ENCODE data around the gene ZNF626. TPM values are rescaled to one million over a fixed set of nuclear protein-coding genes. Genes with fewer than 3 reads are reported as not detected.
"Not testable (repeated sequence)": the region's sequence is repeated elsewhere in the genome, so short reads cannot be mapped to it uniquely, and the experiment has no call there.

ZNF626 gene
- polyA plus RNA-seq, 1 donor = 16.7 TPM

- H3K4me1 ChIP-seq (ENCODE audit: control insufficient read depth, insufficient read depth, low read length) = no peaks in the 10 kb centered on the region
- peaks cover 32% of the 10 kb centered on the region for H3K9me3 ChIP-seq (ENCODE audit: control insufficient read depth, low read depth, low read length)
Observed at GRCh38 chr19:20640023-20640422, 21.3 kb downstream of the ZNF626 start.

GRCh38 chr19:20624560-20624959 lies 36.8 kb downstream of the ZNF626 start:
- H3K27me3 ChIP-seq (ENCODE audit: control insufficient read depth, insufficient read depth, low read length); H3K4me1 ChIP-seq (ENCODE audit: control insufficient read depth, insufficient read depth, low read length); DNase-seq; H3K4me3 ChIP-seq (ENCODE audit: low read length); H3K36me3 ChIP-seq (ENCODE audit: control insufficient read depth, insufficient read depth, low read length); H3K27ac ChIP-seq (ENCODE audit: low read length): not testable (repeated sequence)
- no CpG with 5 or more reads among the region's 2 CpGs for WGBS (ENCODE audit: insufficient coverage, low lambda C conversion rate)
- peaks cover 20% of the 10 kb centered on the region for H3K9me3 ChIP-seq (ENCODE audit: control insufficient read depth, low read depth, low read length)

More at GRCh38 chr19:20640023-20640422, 21.3 kb downstream of the ZNF626 start:
- WGBS (ENCODE audit: insufficient coverage, low lambda C conversion rate) = 100% methylated on average over 2 of the region's 2 CpGs
- no peaks in the 10 kb centered on the region for H3K27me3 ChIP-seq (ENCODE audit: control insufficient read depth, insufficient read depth, low read length)
- H3K4me3 ChIP-seq (ENCODE audit: low read length) = no peak overlapping the region
- no peak overlapping the region for H3K27ac ChIP-seq (ENCODE audit: low read length)
- DNase-seq = no peak
- peaks cover 50% of the 10 kb centered on the region for H3K36me3 ChIP-seq (ENCODE audit: control insufficient read depth, insufficient read depth, low read length)

DNA sequence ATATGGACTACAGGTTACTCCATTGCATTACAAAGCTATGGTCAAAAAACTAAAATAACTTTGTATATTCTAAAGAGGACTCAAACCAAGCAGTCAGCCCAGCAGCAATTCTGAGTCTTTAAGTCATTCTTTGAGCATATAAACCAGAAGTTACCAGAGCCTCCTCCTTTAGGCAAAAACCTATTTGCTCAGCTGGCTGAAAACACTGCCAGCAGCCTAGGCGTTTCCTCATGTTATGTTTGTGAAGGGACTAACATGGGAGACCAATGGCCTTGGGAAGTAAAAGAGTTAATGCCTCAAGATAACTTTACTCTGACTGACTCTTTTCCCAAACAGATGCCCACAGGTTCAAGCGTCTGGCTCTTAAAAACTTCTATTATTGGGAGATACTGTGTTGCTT lies 45.3 kb downstream of the ZNF626 start:
- Histone ChIP-seq H3K27me3 (ENCODE audit: control insufficient read depth, insufficient read depth, low read length) (no peaks in the 10 kb centered on the region), H3K4me1 (ENCODE audit: control insufficient read depth, insufficient read depth, low read length) (no peaks in the 10 kb centered on the region), H3K4me3 (ENCODE audit: low read length) (no peak overlapping the region), H3K9me3 (ENCODE audit: control insufficient read depth, low read depth, low read length) (no peaks in the 10 kb centered on the region), H3K27ac (ENCODE audit: low read length) (no peak overlapping the region), H3K36me3 (ENCODE audit: control insufficient read depth, insufficient read depth, low read length) (no peaks in the 10 kb centered on the region)
- no peak for DNase-seq
- no CpG with 5 or more reads among the region's 2 CpGs for WGBS (ENCODE audit: insufficient coverage, low lambda C conversion rate)

GRCh38 chr19:20614971-20615370 lies 46.4 kb downstream of the ZNF626 start:
- H3K9me3 ChIP-seq (ENCODE audit: control insufficient read depth, low read depth, low read length); H3K27ac ChIP-seq (ENCODE audit: low read length); H3K27me3 ChIP-seq (ENCODE audit: control insufficient read depth, insufficient read depth, low read length); H3K4me1 ChIP-seq (ENCODE audit: control insufficient read depth, insufficient read depth, low read length); H3K36me3 ChIP-seq (ENCODE audit: control insufficient read depth, insufficient read depth, low read length); H3K4me3 ChIP-seq (ENCODE audit: low read length); DNase-seq: not testable (repeated sequence)
- no CpG with 5 or more reads among the region's 4 CpGs for WGBS (ENCODE audit: insufficient coverage, low lambda C conversion rate)

- no peaks in the 10 kb centered on the region for H3K9me3 ChIP-seq (ENCODE audit: control insufficient read depth, low read depth, low read length)
- H3K4me3 ChIP-seq (ENCODE audit: low read length) = no peak overlapping the region
- no peaks in the 10 kb centered on the region for H3K27me3 ChIP-seq (ENCODE audit: control insufficient read depth, insufficient read depth, low read length)
- H3K27ac ChIP-seq (ENCODE audit: low read length) = no peak overlapping the region
- H3K36me3 ChIP-seq (ENCODE audit: control insufficient read depth, insufficient read depth, low read length) = no peaks in the 10 kb centered on the region
- 80% methylated on average over 1 of the region's 5 CpGs for WGBS (ENCODE audit: insufficient coverage, low lambda C conversion rate)
- no peaks in the 10 kb centered on the region for H3K4me1 ChIP-seq (ENCODE audit: control insufficient read depth, insufficient read depth, low read length)
- DNase-seq = peak in 1 of 2 donors; percentile 9
Observed at GRCh38 chr19:20612711-20613316, 48.6 kb downstream of the ZNF626 start.

- no CpG with 5 or more reads among the region's 6 CpGs for WGBS (ENCODE audit: insufficient coverage, low lambda C conversion rate)
- Histone ChIP-seq H3K27ac (ENCODE audit: low read length) (no peak overlapping the region), H3K9me3 (ENCODE audit: control insufficient read depth, low read depth, low read length) (no peaks in the 10 kb centered on the region), H3K27me3 (ENCODE audit: control insufficient read depth, insufficient read depth, low read length) (no peaks in the 10 kb centered on the region), H3K4me1 (ENCODE audit: control insufficient read depth, insufficient read depth, low read length) (no peaks in the 10 kb centered on the region), H3K4me3 (ENCODE audit: low read length) (no peak overlapping the region), H3K36me3 (ENCODE audit: control insufficient read depth, insufficient read depth, low read length) (no peaks in the 10 kb centered on the region)
- DNase-seq = no peak
Observed at GRCh38 chr19:20611866-20612265, 49.5 kb downstream of the ZNF626 start.

- H3K4me1 ChIP-seq (ENCODE audit: control insufficient read depth, insufficient read depth, low read length) = no peaks in the 10 kb centered on the region
- no peaks in the 10 kb centered on the region for H3K27me3 ChIP-seq (ENCODE audit: control insufficient read depth, insufficient read depth, low read length)
- no peaks in the 10 kb centered on the region for H3K36me3 ChIP-seq (ENCODE audit: control insufficient read depth, insufficient read depth, low read length)
- H3K4me3 ChIP-seq (ENCODE audit: low read length) = no peak overlapping the region
- H3K27ac ChIP-seq (ENCODE audit: low read length) = no peak overlapping the region
- DNase-seq = no peak
- H3K9me3 ChIP-seq (ENCODE audit: control insufficient read depth, low read depth, low read length) = no peaks in the 10 kb centered on the region
- no CpG with 5 or more reads among the region's 1 CpG for WGBS (ENCODE audit: insufficient coverage, low lambda C conversion rate)
Observed at GRCh38 chr19:20607943-20608342, 53.4 kb downstream of the ZNF626 start.

Other genes with a start within 250 kb of the ZNF626 start
- gene ZNF737, start 95.8 kb downstream of the ZNF626 start, polyA plus RNA-seq = 21.2 TPM
- gene ZNF66, start 114.7 kb upstream of the ZNF626 start, polyA plus RNA-seq = 4.3 TPM